Endothelial cell of umbilical vein (primary cell): ENCODE results near the gene PEBP1.

ENCODE experiments used
- POLR2A ChIP-seq: IDR thresholded peaks from 2 replicates; pipeline ENCODE4 v1.6.1; 2012; ENCODE audit warnings: low read depth, mild to moderate bottlenecking, control low read depth, low read length
- POLR2AphosphoS5 ChIP-seq: IDR thresholded peaks from 2 replicates; pipeline ENCODE4 v1.6.1; 2012; ENCODE audit warnings: low read depth, mild to moderate bottlenecking, control low read depth, low read length, moderate library complexity; ENCODE audit not compliant: insufficient read depth
- TF ChIP-seq, protein P1 (sequence below), 2 donors: IDR thresholded peaks; 1 replicate in 1 of 2; 2 replicates in 1 of 2; pipeline ENCODE4 v1.5.1; 2011; ENCODE audit warnings: low read length in 2 of 2, mild to moderate bottlenecking in 2 of 2, moderate library complexity in 2 of 2, control low read depth in 1 of 2, inconsistent platforms in 1 of 2, low read depth in 1 of 2; ENCODE audit not compliant: insufficient read depth in 1 of 2; ENCODE audit errors: extremely low read depth in 1 of 2

DNA sequence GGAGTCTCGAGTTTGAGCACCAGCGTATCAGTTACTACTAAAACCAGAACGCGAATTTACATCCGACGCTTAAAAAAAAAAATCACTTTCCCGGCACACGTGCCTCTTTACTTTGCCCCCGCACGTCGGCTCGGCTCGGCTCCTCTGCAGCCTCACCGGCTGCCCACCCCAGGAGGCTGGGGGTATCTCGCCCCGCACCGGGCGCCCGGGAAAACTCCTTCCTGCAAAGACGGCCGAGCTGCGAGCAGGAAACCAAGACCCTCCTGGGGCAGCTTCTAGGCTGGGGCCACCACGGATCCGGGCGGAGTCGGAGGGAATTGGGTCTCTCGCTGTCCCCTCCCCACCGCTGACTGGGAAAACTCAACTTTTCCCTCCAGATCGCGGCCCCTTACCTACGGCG, 32.7 kb upstream of the PEBP1 start:
- no peak for TF ChIP-seq POLR2A
- TF ChIP-seq, protein P1, sequence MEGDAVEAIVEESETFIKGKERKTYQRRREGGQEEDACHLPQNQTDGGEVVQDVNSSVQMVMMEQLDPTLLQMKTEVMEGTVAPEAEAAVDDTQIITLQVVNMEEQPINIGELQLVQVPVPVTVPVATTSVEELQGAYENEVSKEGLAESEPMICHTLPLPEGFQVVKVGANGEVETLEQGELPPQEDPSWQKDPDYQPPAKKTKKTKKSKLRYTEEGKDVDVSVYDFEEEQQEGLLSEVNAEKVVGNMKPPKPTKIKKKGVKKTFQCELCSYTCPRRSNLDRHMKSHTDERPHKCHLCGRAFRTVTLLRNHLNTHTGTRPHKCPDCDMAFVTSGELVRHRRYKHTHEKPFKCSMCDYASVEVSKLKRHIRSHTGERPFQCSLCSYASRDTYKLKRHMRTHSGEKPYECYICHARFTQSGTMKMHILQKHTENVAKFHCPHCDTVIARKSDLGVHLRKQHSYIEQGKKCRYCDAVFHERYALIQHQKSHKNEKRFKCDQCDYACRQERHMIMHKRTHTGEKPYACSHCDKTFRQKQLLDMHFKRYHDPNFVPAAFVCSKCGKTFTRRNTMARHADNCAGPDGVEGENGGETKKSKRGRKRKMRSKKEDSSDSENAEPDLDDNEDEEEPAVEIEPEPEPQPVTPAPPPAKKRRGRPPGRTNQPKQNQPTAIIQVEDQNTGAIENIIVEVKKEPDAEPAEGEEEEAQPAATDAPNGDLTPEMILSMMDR (IDR thresholded peaks at IDR 0.05; ENCODE audit: extremely low read depth in 1 of 2, insufficient read depth in 1 of 2, low read depth in 1 of 2, low read length in 2 of 2), result no peak
- TF ChIP-seq POLR2AphosphoS5, result no peak
